Left cardiac atrium (tissue), 4 donors: ENCODE results near the gene OLIG1. TPM values are rescaled to one million over a fixed set of nuclear protein-coding genes. Genes with fewer than 3 reads are reported as not detected.

Experiments used
- ATAC-seq, 2 donors: fragments of 200-7000 bp; cut with Tn5 transposase; one replicate each; pipeline ENCODE4 v1.9.1; 2020; ENCODE audit warnings: mild to moderate bottlenecking in 2 of 2, moderate library complexity in 2 of 2
- DNase-seq: peaks from one replicate; pipeline ENCODE4 v3.0.0-alpha.2; 2020
- intact Hi-C, 2 donors: fragments of 100-400 bp; cut with DNase I; formaldehyde crosslinking; loops; one replicate each; pipeline versions ENCODE4 v1.14.1 to v1.15.1; 2022 to 2023
- total RNA-seq, 2 donors: library from RNA; stranded (reverse); fragmentation: NEBNext Ultra II Directional; extraction: Animal tissue kit (Norgen Biotek cat#: 25700); gene quantifications; one replicate each; pipeline ENCODE4 v1.2.1, GENCODE V29; 2021
- donor health status: DM: no; HTN: yes; CAD: no.
- donor health status: DM: no; HTN: yes; CAD: no; lungs with severe emphysema.
- donor health status: DM: yes; HTN: yes; CAD: no.
- donor health status: Dilated cardiomyopathy.

The OLIG1 gene
- total RNA-seq, 2 donors from 2014 or later = 0.27 TPM; not detected in 1

- ATAC-seq = no peak
- DNase-seq = no peak
- intact Hi-C loops = no loop called here
Observed at GRCh38 chr21:33116676-33117075, 46.7 kb downstream of the OLIG1 start.

GRCh38 chr21:33117101-33117888 is 47.4 kb downstream of the OLIG1 start:
- intact Hi-C loops = no loop called here
- ATAC-seq = no peak
- no peak for DNase-seq

Other genes with a start within 250 kb of the OLIG1 start
- gene OLIG2, start 44.2 kb upstream of the OLIG1 start, total RNA-seq = not detected
- 10 to 100 TPM; 14.6 to 26.8 TPM for gene IFNAR2, start 159.8 kb downstream of the OLIG1 start, total RNA-seq
- 10 to 100 TPM; 14.9 to 16.7 TPM for gene IL10RB, start 196.2 kb downstream of the OLIG1 start, total RNA-seq